Measurements from ENCODE around the gene NLGN1. TPM values are rescaled to one million over a fixed set of nuclear protein-coding genes. Genes with fewer than 3 reads are reported as not detected.

NLGN1 gene
- total RNA-seq, 5 donors from 2014 or later (not counting 1 experiment from before 2014, with no cell fraction given) = 0.18 TPM; not detected in 4

DNA sequence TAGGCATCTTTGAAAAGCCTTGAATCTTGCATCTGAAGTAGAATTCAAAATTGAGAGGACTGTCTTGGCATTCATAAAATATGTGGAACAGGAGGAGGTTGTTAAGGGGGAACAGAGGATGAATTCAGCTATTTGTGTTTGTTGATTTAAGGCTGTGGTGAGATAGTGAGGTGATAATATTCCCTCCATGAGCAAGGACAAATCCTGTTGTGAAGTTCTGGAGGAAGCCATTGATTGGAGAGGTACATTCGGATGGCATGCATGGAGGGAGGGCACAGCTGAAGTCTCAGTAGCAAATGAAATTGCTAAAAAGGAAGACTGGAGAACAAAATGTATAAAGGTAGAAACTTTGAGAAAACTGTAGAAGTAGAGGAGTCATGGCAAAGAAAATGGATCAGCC is 443.8 kb downstream of the NLGN1 start:
- H3K4me1 Mint-ChIP-seq = no peaks in the 10 kb centered on the region
- Histone ChIP-seq H3K9me3 (no peaks in the 10 kb centered on the region), H3K27me3 (replicated peaks in 1 of 2; ENCODE audit: control insufficient read depth in 2 of 2, extremely low read depth in 1 of 2, insufficient read depth in 2 of 2, low read length in 1 of 2) (no peaks in the 10 kb centered on the region), H3K36me3 (ENCODE audit: control insufficient read depth in 2 of 2, extremely low read depth in 1 of 2, insufficient read depth in 1 of 2, low read length in 1 of 2) (no peaks in the 10 kb centered on the region), H3K4me1 (ENCODE audit: control insufficient read depth in 1 of 2, extremely low read depth in 1 of 2, insufficient read depth in 2 of 2, low read length in 2 of 2) (no peaks in the 10 kb centered on the region), H3K27ac (ENCODE audit: low read length) (no peak overlapping the region), H3K4me3 (ENCODE audit: control insufficient read depth in 1 of 2, extremely low read depth in 1 of 2, low read length in 1 of 2) (no peak overlapping the region)
- no peaks in the 10 kb centered on the region for H3K36me3 Mint-ChIP-seq
- H3K9me3 Mint-ChIP-seq = peaks cover 5 to 13% (median 7%) of the 10 kb centered on the region in 3 donors
- CTCF ChIA-PET = no interaction called here
- WGBS (ENCODE audit: insufficient coverage) = 100% methylated on average over 1 of the region's 1 CpG
- no peak overlapping the region for H3K4me3 Mint-ChIP-seq
- H3K27me3 Mint-ChIP-seq = no peaks in the 10 kb centered on the region
- DNase-seq (no peak), ATAC-seq (replicated peaks in 1 of 4) (no peak)
- POLR2A ChIA-PET = no interaction called here
- H3K27ac Mint-ChIP-seq = no peak overlapping the region

DNA sequence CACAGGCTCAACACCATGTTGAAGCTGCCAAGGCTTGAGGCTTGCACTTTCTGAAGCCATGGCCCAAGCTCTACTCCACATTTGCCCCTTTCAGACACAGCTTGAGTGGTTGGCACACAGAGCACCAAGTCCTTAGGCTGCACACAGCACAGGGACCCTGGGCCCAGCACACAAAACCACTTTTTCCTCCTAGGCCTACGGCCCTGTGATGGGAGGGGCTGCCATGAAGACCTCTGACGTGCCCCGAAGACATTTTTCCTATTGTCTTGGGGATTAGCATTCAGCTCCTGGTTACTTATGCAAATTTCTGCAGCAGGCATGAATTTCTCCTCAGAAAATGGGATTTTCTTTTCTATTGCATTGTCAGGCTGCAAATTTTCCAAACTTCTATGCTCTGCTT is 445.5 kb downstream of the NLGN1 start:
- Histone ChIP-seq H3K9me3 (no peaks in the 10 kb centered on the region), H3K27me3 (replicated peaks in 1 of 2; ENCODE audit: control insufficient read depth in 2 of 2, extremely low read depth in 1 of 2, insufficient read depth in 2 of 2, low read length in 1 of 2) (no peaks in the 10 kb centered on the region), H3K4me3 (ENCODE audit: control insufficient read depth in 1 of 2, extremely low read depth in 1 of 2, low read length in 1 of 2) (no peak overlapping the region), H3K36me3 (ENCODE audit: control insufficient read depth in 2 of 2, extremely low read depth in 1 of 2, insufficient read depth in 1 of 2, low read length in 1 of 2) (no peaks in the 10 kb centered on the region), H3K27ac (ENCODE audit: low read length) (no peak overlapping the region), H3K4me1 (ENCODE audit: control insufficient read depth in 1 of 2, extremely low read depth in 1 of 2, insufficient read depth in 2 of 2, low read length in 2 of 2) (no peaks in the 10 kb centered on the region)
- POLR2A ChIA-PET = no interaction called here
- Mint-ChIP-seq H3K9me3 (peaks cover 4 to 10% (median 5%) of the 10 kb centered on the region in 3 donors), H3K4me1 (no peaks in the 10 kb centered on the region), H3K27me3 (no peaks in the 10 kb centered on the region), H3K27ac (no peak overlapping the region), H3K36me3 (no peaks in the 10 kb centered on the region), H3K4me3 (no peak overlapping the region)
- DNase-seq (no peak), ATAC-seq (replicated peaks in 1 of 4) (no peak)
- 53% methylated on average over 3 of the region's 3 CpGs for WGBS (ENCODE audit: insufficient coverage)
- CTCF ChIA-PET = no interaction called here

DNA sequence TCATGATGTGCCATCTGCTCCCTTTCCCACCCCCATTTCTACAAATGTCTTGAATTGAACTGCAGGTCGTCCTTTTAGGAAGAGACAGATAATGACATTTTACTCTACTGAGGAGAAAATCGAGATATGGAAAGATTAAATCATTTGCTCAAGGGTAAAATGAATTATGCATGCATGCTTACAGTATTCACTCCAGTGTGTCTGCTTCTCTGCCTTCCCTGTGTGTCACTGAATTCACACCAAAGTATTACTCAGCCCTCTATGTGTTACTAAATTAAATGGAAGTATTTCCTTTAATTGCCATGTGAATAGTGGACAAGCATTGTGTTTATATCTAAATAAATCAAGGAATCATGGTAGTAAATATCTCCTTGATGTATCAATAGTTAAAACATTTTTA is 449.0 kb downstream of the NLGN1 start:
- Histone ChIP-seq H3K4me1 (ENCODE audit: control insufficient read depth in 1 of 2, extremely low read depth in 1 of 2, insufficient read depth in 2 of 2, low read length in 2 of 2) (no peaks in the 10 kb centered on the region), H3K9me3 (no peaks in the 10 kb centered on the region), H3K36me3 (ENCODE audit: control insufficient read depth in 2 of 2, extremely low read depth in 1 of 2, insufficient read depth in 1 of 2, low read length in 1 of 2) (no peaks in the 10 kb centered on the region), H3K4me3 (ENCODE audit: control insufficient read depth in 1 of 2, extremely low read depth in 1 of 2, low read length in 1 of 2) (no peak overlapping the region), H3K27ac (ENCODE audit: low read length) (no peak overlapping the region), H3K27me3 (replicated peaks in 1 of 2; ENCODE audit: control insufficient read depth in 2 of 2, extremely low read depth in 1 of 2, insufficient read depth in 2 of 2, low read length in 1 of 2) (no peaks in the 10 kb centered on the region)
- no peak for ATAC-seq (replicated peaks in 1 of 4)
- no peak for DNase-seq
- Mint-ChIP-seq H3K9me3 (peaks cover 4 to 9% (median 5%) of the 10 kb centered on the region in 3 donors), H3K27me3 (no peaks in the 10 kb centered on the region), H3K36me3 (no peaks in the 10 kb centered on the region), H3K4me3 (no peak overlapping the region), H3K27ac (no peak overlapping the region), H3K4me1 (no peaks in the 10 kb centered on the region)
- WGBS (ENCODE audit: insufficient coverage) = no CpG with 5 or more reads among the region's 2 CpGs
- ChIA-PET CTCF (no interaction called here), POLR2A (no interaction called here)

GRCh38 chr3:173849489-173849888 is 451.9 kb downstream of the NLGN1 start:
- POLR2A ChIA-PET = no interaction called here
- no peaks in the 10 kb centered on the region for H3K36me3 Mint-ChIP-seq
- Histone ChIP-seq H3K9me3 (no peaks in the 10 kb centered on the region), H3K4me1 (ENCODE audit: control insufficient read depth in 1 of 2, extremely low read depth in 1 of 2, insufficient read depth in 2 of 2, low read length in 2 of 2) (no peaks in the 10 kb centered on the region), H3K27me3 (replicated peaks in 1 of 2; ENCODE audit: control insufficient read depth in 2 of 2, extremely low read depth in 1 of 2, insufficient read depth in 2 of 2, low read length in 1 of 2) (no peaks in the 10 kb centered on the region), H3K4me3 (ENCODE audit: control insufficient read depth in 1 of 2, extremely low read depth in 1 of 2, low read length in 1 of 2) (no peak overlapping the region), H3K36me3 (ENCODE audit: control insufficient read depth in 2 of 2, extremely low read depth in 1 of 2, insufficient read depth in 1 of 2, low read length in 1 of 2) (no peaks in the 10 kb centered on the region), H3K27ac (ENCODE audit: low read length) (no peak overlapping the region)
- no peak for DNase-seq
- no peaks in the 10 kb centered on the region for H3K4me1 Mint-ChIP-seq
- no peak overlapping the region for H3K27ac Mint-ChIP-seq
- peaks cover 0 to 4% (median 4%) of the 10 kb centered on the region in 3 donors for H3K9me3 Mint-ChIP-seq
- no peak for ATAC-seq (replicated peaks in 1 of 4)
- CTCF ChIA-PET = no interaction called here
- H3K4me3 Mint-ChIP-seq = no peak overlapping the region
- H3K27me3 Mint-ChIP-seq = no peaks in the 10 kb centered on the region
- WGBS (ENCODE audit: insufficient coverage) = no CpG with 5 or more reads among the region's 4 CpGs

DNA sequence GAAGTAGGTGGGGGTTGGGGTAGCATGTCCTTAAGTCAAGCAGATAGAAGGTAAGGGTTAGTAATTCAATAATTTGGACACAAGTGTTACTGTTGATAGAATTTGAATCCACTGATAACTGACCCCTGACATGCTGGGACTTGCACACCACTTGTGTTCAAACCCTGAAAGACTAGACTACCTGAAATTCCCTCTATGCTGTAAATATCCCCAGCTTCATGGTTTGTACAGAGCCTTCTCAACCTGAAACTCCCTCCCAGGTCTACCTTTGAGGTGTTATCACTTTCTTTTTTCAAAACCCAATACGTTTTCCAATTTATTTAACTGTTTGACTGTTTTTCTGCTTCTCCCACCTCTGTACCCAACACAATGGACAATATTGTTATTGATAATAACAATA is 459.6 kb downstream of the NLGN1 start:
- H3K9me3 ChIP-seq = no peaks in the 10 kb centered on the region
- WGBS (ENCODE audit: insufficient coverage) = no CpG with 5 or more reads among the region's 1 CpG
- no peak overlapping the region for H3K27ac ChIP-seq (ENCODE audit: low read length)
- no peak overlapping the region for H3K4me3 ChIP-seq (ENCODE audit: control insufficient read depth in 1 of 2, extremely low read depth in 1 of 2, low read length in 1 of 2)
- H3K36me3 ChIP-seq (ENCODE audit: control insufficient read depth in 2 of 2, extremely low read depth in 1 of 2, insufficient read depth in 1 of 2, low read length in 1 of 2) = no peaks in the 10 kb centered on the region
- POLR2A ChIA-PET = no interaction called here
- no peak for DNase-seq
- Mint-ChIP-seq H3K36me3 (no peaks in the 10 kb centered on the region), H3K27me3 (no peaks in the 10 kb centered on the region), H3K4me3 (no peak overlapping the region), H3K4me1 (no peaks in the 10 kb centered on the region), H3K9me3 (peaks cover 0 to 5% (median 4%) of the 10 kb centered on the region in 3 donors), H3K27ac (no peak overlapping the region)
- no peaks in the 10 kb centered on the region for H3K4me1 ChIP-seq (ENCODE audit: control insufficient read depth in 1 of 2, extremely low read depth in 1 of 2, insufficient read depth in 2 of 2, low read length in 2 of 2)
- CTCF ChIA-PET = no interaction called here
- no peak for ATAC-seq (replicated peaks in 1 of 4)
- no peaks in the 10 kb centered on the region for H3K27me3 ChIP-seq (replicated peaks in 1 of 2; ENCODE audit: control insufficient read depth in 2 of 2, extremely low read depth in 1 of 2, insufficient read depth in 2 of 2, low read length in 1 of 2)

GRCh38 chr3:173862701-173863100 is 465.2 kb downstream of the NLGN1 start:
- ChIA-PET POLR2A (no interaction called here), CTCF (interaction anchor here in 1 of 2 donors (0.6 kb wide), 1 partner anchor 25 kb away, joined by 3 read pairs; no protein-coding TSS in a partner anchor)
- H3K36me3 ChIP-seq (ENCODE audit: control insufficient read depth in 2 of 2, extremely low read depth in 1 of 2, insufficient read depth in 1 of 2, low read length in 1 of 2) = no peaks in the 10 kb centered on the region
- Mint-ChIP-seq H3K27ac (no peak overlapping the region), H3K9me3 (peaks cover 0 to 7% (median 0%) of the 10 kb centered on the region in 3 donors), H3K4me3 (no peak overlapping the region), H3K4me1 (no peaks in the 10 kb centered on the region), H3K27me3 (no peaks in the 10 kb centered on the region), H3K36me3 (no peaks in the 10 kb centered on the region)
- H3K9me3 ChIP-seq = no peaks in the 10 kb centered on the region
- H3K4me1 ChIP-seq (ENCODE audit: control insufficient read depth in 1 of 2, extremely low read depth in 1 of 2, insufficient read depth in 2 of 2, low read length in 2 of 2) = no peaks in the 10 kb centered on the region
- ATAC-seq (replicated peaks in 1 of 4) (no peak), DNase-seq (no peak)
- no peak overlapping the region for H3K4me3 ChIP-seq (ENCODE audit: control insufficient read depth in 1 of 2, extremely low read depth in 1 of 2, low read length in 1 of 2)
- H3K27ac ChIP-seq (ENCODE audit: low read length) = no peak overlapping the region
- no CpG with 5 or more reads among the region's 1 CpG for WGBS (ENCODE audit: insufficient coverage)
- H3K27me3 ChIP-seq (replicated peaks in 1 of 2; ENCODE audit: control insufficient read depth in 2 of 2, extremely low read depth in 1 of 2, insufficient read depth in 2 of 2, low read length in 1 of 2) = no peaks in the 10 kb centered on the region

- no peaks in the 10 kb centered on the region for H3K27me3 Mint-ChIP-seq
Observed at GRCh38 chr3:173863551-173863950, 466.0 kb downstream of the NLGN1 start.

More at GRCh38 chr3:173863551-173863950, 466.0 kb downstream of the NLGN1 start:
- Histone ChIP-seq H3K9me3 (no peaks in the 10 kb centered on the region), H3K36me3 (ENCODE audit: control insufficient read depth in 2 of 2, extremely low read depth in 1 of 2, insufficient read depth in 1 of 2, low read length in 1 of 2) (no peaks in the 10 kb centered on the region), H3K27ac (ENCODE audit: low read length) (no peak overlapping the region), H3K4me1 (ENCODE audit: control insufficient read depth in 1 of 2, extremely low read depth in 1 of 2, insufficient read depth in 2 of 2, low read length in 2 of 2) (no peaks in the 10 kb centered on the region), H3K27me3 (replicated peaks in 1 of 2; ENCODE audit: control insufficient read depth in 2 of 2, extremely low read depth in 1 of 2, insufficient read depth in 2 of 2, low read length in 1 of 2) (no peaks in the 10 kb centered on the region), H3K4me3 (ENCODE audit: control insufficient read depth in 1 of 2, extremely low read depth in 1 of 2, low read length in 1 of 2) (no peak overlapping the region)
- no peak overlapping the region for H3K27ac Mint-ChIP-seq
- H3K4me1 Mint-ChIP-seq = no peaks in the 10 kb centered on the region
- no CpG with 5 or more reads among the region's 2 CpGs for whole genome bisulfite sequencing (ENCODE audit: insufficient coverage)
- no peak for DNase-seq
- H3K36me3 Mint-ChIP-seq = no peaks in the 10 kb centered on the region
- ChIA-PET POLR2A (no interaction called here), CTCF (interaction anchor here in 1 of 2 donors (0.6 kb wide), 1 partner anchor 24 kb away, joined by 3 read pairs; no protein-coding TSS in a partner anchor)
- H3K9me3 Mint-ChIP-seq = peaks cover 0 to 7% (median 0%) of the 10 kb centered on the region in 3 donors
- no peak for ATAC-seq (replicated peaks in 1 of 4)
- H3K4me3 Mint-ChIP-seq = no peak overlapping the region

Measured in T-cell (primary cell).